Thyroid gland (tissue), 4 donors: ENCODE data around the gene UBXN6.

ENCODE experiments used
- POLR2A ChIP-seq, 2 donors: fragments of 450-650 bp; IDR thresholded peaks; one replicate each; pipeline ENCODE4 v1.6.1; 2017; ENCODE audit warnings: antibody characterized with exemption in 2 of 2, mild to moderate bottlenecking in 2 of 2, moderate library complexity in 1 of 2
- TF ChIP-seq, protein P1 (sequence below), 6 experiments: fragments of 200-600 bp in 3 of 6; fragments of 450-650 bp in 3 of 6; sonication (generic) in 3 of 6; IDR thresholded peaks; one replicate each; pipeline ENCODE4 v1.5.1; 2016 to 2019; ENCODE audit warnings: antibody characterized with exemption in 6 of 6, mild to moderate bottlenecking in 2 of 6, inconsistent platforms in 1 of 6, moderate library complexity in 1 of 6

DNA sequence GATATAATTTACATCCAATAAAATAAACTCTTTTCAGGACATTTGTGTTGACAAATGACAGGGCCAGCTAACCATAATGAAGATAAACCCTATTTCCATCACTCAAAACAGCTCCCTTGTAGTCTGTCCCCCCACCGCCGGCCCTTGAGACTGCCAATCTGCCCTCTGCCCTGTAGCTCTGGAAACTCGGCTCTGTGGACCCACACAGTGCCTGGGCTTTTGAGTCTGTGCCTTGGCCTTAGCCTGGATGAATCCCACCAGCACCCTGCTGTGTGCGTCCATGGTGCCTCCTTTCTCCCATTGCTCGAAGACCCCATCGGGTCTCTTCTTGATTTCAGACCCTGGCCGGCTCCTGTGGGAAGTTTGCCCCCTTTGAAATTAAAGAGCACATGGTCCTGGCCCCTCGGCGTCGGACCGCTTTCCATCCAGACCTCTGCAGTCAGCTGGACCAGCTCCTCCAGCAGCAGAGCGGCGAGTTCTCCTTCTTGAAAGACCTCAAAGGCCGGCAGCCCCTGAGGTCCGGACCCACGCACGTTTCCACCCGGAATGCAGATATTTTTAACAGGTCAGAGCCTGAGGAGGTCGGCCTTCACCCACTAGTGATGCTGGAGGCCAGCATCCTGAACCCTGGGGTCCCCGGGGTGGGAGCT, 29.1 kb downstream of the UBXN6 start:
- TF ChIP-seq, protein P1, sequence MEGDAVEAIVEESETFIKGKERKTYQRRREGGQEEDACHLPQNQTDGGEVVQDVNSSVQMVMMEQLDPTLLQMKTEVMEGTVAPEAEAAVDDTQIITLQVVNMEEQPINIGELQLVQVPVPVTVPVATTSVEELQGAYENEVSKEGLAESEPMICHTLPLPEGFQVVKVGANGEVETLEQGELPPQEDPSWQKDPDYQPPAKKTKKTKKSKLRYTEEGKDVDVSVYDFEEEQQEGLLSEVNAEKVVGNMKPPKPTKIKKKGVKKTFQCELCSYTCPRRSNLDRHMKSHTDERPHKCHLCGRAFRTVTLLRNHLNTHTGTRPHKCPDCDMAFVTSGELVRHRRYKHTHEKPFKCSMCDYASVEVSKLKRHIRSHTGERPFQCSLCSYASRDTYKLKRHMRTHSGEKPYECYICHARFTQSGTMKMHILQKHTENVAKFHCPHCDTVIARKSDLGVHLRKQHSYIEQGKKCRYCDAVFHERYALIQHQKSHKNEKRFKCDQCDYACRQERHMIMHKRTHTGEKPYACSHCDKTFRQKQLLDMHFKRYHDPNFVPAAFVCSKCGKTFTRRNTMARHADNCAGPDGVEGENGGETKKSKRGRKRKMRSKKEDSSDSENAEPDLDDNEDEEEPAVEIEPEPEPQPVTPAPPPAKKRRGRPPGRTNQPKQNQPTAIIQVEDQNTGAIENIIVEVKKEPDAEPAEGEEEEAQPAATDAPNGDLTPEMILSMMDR (IDR thresholded peaks at IDR 0.05), result no peak
- TF ChIP-seq POLR2A (IDR thresholded peaks at IDR 0.05), result no peak
